Brain microvascular endothelial cell (primary cell): ENCODE measurements around the gene ATP1A1.

ENCODE experiments used
- DNase-seq: peaks from one replicate; pipeline ENCODE4 v3.0.0-alpha.2; 2020
- H3K27ac ChIP-seq: fragments of 250-450 bp; sonication (Bioruptor Pico); 2 replicates; pipeline ENCODE4 v1.5.1; 2020; ENCODE audit warnings: mild to moderate bottlenecking, moderate library complexity
- H3K27me3 ChIP-seq: fragments of 250-450 bp; sonication (Bioruptor Pico); replicated peaks from 2 replicates; pipeline ENCODE4 v1.5.1; 2020; ENCODE audit warnings: mild to moderate bottlenecking
- H3K36me3 ChIP-seq: fragments of 250-450 bp; sonication (Bioruptor Pico); replicated peaks from 2 replicates; pipeline ENCODE4 v1.5.1; 2020; ENCODE audit warnings: mild to moderate bottlenecking
- H3K4me3 ChIP-seq: 2 replicates; pipeline ENCODE4 v1.5.1; 2011; ENCODE audit warnings: low read depth, mild to moderate bottlenecking, control low read depth, low read length, moderate library complexity
- CTCF ChIP-seq: IDR thresholded peaks from 2 replicates; pipeline ENCODE4 v1.5.1; 2011; ENCODE audit warnings: low read depth, mild to moderate bottlenecking, moderate library complexity, low read length, control low read depth, inconsistent platforms; ENCODE audit errors: missing control alignments
- in situ Hi-C: cut with HindIII; loops from 2 replicates; pipeline ENCODE4 v1.10.0; 2017; ENCODE audit warnings: low sequenced_read_pairs, low pct_ligation_motif_present

The ATP1A1 gene

GRCh38 chr1:116413414-116413813 lies 40.4 kb downstream of the ATP1A1 start:
- H3K36me3 ChIP-seq, result no peaks in the 10 kb centered on the region
- no peak overlapping the region for H3K27ac ChIP-seq
- no peak for DNase-seq
- no peaks in the 10 kb centered on the region for H3K27me3 ChIP-seq
- no peak overlapping the region for H3K4me3 ChIP-seq
- no peak for TF ChIP-seq CTCF
- in situ Hi-C loops, result no loop called here

- DNase-seq, result no peak
- Histone ChIP-seq H3K27ac (no peak overlapping the region), H3K4me3 (no peak overlapping the region), H3K36me3 (no peaks in the 10 kb centered on the region), H3K27me3 (no peaks in the 10 kb centered on the region)
- in situ Hi-C loops, result no loop called here
- no peak for TF ChIP-seq CTCF
Observed at GRCh38 chr1:116414364-116414763, 41.3 kb downstream of the ATP1A1 start.

GRCh38 chr1:116415200-116415698 lies 42.2 kb downstream of the ATP1A1 start:
- H3K36me3 ChIP-seq, result no peaks in the 10 kb centered on the region
- in situ Hi-C loops, result no loop called here
- H3K27me3 ChIP-seq, result no peaks in the 10 kb centered on the region
- no peak for TF ChIP-seq CTCF
- H3K27ac ChIP-seq, result no peak overlapping the region
- no peak overlapping the region for H3K4me3 ChIP-seq
- DNase-seq, result no peak

GRCh38 chr1:116415699-116416533 lies 42.9 kb downstream of the ATP1A1 start:
- DNase-seq, result no peak
- no peaks in the 10 kb centered on the region for H3K27me3 ChIP-seq
- H3K27ac ChIP-seq, result no peak overlapping the region
- no peaks in the 10 kb centered on the region for H3K36me3 ChIP-seq
- TF ChIP-seq CTCF, result peak; percentile 23
- no peak overlapping the region for H3K4me3 ChIP-seq
- in situ Hi-C loops, result no loop called here

GRCh38 chr1:116416854-116417513 lies 43.9 kb downstream of the ATP1A1 start:
- no peak overlapping the region for H3K27ac ChIP-seq

More at GRCh38 chr1:116416854-116417513, 43.9 kb downstream of the ATP1A1 start:
- no peak for DNase-seq
- in situ Hi-C loops, result no loop called here
- Histone ChIP-seq H3K4me3 (no peak overlapping the region), H3K36me3 (no peaks in the 10 kb centered on the region), H3K27me3 (no peaks in the 10 kb centered on the region)
- TF ChIP-seq CTCF, result no peak
